Stimulated activated CD8-positive, alpha-beta memory T cell treated with anti-CD3 and anti-CD28 coated beads, Interleukin-4, amount 100 ng/mL, for 1 hour (primary cell): Measurements from ENCODE around the gene CENPH.
"Not testable (repeated sequence)": the region's sequence is repeated elsewhere in the genome, so short reads cannot be mapped to it uniquely, and the experiment has no call there.

Experiments
- DNase-seq, 2 donors: peaks; one replicate each; pipeline ENCODE4 v3.0.0-alpha.2; 2020; ENCODE audit warnings: low read depth in 2 of 2, low spot score in 1 of 2

CENPH gene

GRCh38 chr5:69248019-69248418 lies 58.6 kb downstream of the CENPH start:
- DNase-seq, result no peak

- no peak for DNase-seq
Measured at GRCh38 chr5:69250593-69250992, 61.2 kb downstream of the CENPH start.

GRCh38 chr5:69252437-69252836 lies 63.1 kb downstream of the CENPH start:
- DNase-seq, result no peak

- not testable (repeated sequence) for DNase-seq
Measured at GRCh38 chr5:69255940-69256339, 66.6 kb downstream of the CENPH start.

- no peak for DNase-seq
Measured at GRCh38 chr5:69257577-69257976, 68.2 kb downstream of the CENPH start.
